GM18867 (cell line): ENCODE data around the gene RFC5.
A peak's percentile ranks its signal among the peaks of the same experiment; 100 is the strongest.

Experiments
- ATAC-seq: cut with Tn5 transposase; IDR thresholded peaks from one replicate; pipeline ENCODE4 v1.9.1; 2021; ENCODE audit warnings: mild to moderate bottlenecking, moderate library complexity; ENCODE audit not compliant: unreplicated experiment

RFC5 gene

DNA sequence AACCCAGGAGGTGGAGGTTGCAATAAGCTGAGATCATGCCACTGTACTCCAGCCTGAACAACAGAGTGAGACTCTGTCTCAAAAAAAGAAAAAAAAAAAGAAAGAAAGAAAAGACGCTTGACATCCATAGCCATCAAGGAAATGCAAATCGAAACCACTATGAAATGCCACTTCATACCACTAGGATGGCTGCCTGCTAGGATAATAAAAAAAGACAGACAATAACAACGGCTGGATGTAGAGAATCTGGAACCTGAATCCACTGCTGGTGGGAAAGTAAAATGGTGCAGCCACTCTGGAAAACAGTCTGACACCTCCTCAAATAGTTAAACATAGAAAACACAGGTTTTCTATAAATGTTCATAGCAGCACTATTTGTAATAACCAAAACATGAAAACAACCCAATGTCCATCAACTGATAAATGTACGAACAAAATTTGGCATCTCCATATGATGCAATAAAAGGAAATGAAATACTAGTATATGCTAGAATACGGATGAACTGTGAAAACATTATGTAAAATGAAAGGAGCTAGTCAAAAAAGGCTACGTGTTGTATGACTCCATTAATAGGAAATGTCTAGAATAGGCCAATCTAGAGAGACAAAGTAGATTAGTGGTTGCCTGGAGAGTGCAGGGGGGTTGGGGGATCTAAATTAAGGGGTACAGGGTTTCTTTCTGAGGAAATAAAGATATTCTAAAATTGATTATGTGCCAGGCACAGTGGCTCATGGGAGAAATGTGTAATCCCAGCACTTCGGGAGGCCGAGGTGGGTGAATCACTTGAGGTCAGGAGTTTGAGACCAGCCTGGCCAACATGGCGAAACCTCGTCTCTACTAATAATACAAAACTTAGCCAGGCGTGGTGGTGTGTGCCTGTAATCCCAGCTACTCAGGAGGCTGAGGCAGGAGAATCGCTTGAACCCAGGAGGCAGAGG, 34.7 kb downstream of the RFC5 start:
- no peak for ATAC-seq

- ATAC-seq, result no peak
These were observed 36.0 kb downstream of the RFC5 start for GRCh38 chr12:118052324-118053070.

DNA sequence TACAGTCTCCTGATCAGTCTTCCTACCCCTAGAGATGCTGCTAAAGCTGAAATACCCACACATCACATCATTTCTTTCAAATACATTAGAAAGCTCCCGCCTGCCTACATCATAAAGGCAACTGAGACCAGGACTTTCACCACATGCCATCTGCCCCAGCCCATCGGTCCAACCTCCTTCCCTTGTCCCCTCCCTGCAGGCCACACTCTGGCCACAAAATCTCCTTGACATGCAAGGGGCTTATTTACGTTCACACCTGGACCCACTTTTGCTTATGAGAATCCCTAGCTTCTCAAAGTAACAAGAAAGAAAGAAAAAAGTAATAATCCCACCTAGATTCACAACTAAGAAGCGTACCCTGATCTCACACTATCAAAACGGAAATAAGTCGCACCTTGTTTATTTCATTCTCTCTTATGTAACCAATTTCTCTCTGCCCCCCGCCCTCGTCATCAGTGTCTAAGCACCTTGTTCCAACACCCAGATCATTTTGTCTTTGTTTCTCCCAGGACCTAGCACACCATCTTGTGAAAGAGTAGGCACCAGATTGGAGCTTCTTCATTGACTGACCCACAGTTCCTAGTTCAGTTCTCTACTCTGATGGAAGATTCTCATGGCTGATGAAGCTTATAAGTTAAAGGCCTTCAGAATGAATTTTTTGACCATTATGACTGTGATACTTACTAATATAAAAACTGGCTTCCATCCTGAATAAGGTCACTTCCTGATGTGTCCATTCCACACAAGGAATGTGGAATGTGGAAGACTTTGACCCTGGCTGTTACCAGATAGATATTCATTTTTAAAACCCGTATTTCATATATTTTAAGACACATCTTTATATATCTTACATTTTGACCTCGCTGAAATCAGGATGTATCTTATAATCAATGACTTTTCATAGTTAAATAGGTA, 36.8 kb downstream of the RFC5 start:
- no peak for ATAC-seq

DNA sequence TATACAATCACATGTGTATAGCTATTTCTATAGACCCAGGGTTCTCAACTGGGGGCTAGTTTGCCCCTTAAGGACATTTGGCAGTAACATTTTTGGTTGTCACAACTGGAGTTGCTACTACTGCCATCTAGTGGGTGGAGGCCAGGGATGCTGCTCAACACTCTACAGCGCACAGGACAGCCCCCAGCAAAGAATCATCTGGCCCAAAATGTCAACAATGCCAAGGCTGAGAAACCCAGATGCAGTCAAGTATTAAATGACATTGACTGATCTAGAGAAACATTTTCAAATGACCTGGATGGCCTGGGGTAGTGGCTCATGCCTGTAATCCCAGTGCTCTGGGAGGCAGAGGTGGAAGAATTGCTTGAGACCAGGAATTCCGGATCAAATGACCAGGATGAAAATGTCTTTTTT, 38.6 kb downstream of the RFC5 start:
- ATAC-seq, result peak; percentile 79

DNA sequence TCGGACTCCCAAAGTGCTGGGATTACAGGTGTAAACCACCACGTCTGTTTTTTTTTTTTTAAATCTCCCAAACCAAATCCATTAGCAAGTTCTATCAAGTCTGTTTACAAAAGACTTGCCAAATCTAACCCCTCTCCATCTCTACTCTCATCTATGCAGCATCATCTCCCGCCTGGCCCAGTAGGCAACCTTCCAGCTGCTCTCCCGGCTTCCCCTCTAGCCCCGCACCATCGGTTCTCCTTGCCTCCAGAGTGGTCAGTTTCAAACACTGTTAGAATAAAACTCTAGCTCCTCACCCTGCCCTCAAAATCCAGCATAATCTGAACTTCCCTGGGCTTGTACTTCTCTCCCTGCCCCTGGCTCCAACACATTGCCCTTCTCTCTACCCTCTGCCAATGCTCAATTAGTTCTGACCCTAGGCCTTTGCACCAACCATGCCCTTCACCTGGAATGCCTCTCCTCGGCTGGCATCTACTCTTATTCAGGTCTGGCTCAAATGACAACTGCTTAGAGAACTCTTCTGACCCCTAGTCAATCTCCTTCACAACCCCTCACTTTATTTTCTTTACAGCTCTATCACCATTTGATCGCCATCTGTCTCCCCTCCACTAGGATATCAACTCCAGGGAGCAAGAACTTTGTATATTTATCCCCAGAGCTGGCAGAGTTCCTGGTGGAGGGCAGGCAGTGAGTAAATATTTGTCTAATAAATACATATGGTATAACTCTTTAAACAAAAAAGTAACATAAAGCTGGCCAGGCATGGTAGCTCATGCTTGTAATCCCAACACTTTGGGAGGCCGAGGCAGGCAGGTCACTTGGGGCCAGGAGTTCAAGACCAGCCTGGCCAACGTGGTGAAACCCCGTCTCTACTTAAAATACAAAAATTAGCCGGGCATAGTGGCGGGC, 39.6 kb downstream of the RFC5 start:
- ATAC-seq, result no peak

DNA sequence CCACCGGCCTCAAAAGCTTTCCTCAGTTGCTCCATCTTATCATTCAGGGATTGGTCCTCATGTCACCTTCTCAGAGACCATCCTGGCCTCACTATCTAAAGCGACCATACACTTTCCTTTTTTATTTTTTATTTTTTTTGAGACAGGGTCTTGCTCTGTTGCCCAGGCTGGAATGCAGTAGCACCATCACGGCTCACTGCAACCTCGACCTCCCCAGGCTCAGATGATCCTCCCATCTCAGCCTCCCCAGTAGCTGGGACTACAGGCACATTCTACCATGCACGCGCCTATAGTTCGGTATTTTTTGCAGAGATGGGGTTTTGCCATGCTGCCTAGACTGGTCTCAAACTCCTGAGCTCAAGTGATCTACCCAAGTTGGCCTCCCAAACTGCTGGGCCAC, 41.7 kb downstream of the RFC5 start:
- no peak for ATAC-seq

DNA sequence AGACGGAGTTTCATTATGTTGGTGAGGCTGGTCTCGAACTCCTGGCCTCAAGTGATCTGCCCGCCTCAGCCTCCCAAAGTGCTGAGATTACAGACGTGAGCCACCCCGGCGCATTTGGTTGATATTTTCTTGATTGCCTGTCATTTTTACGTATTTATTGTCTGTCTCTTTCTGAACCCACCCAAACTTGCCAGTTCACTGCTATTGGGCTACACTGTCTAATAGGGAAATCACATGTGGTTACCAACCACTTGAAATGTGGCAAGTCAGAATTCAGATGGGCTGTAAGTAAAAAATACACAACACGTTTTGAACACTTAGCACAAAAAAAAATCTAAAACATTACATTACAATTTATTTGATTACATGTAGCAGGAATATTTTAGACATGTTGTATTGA, 42.4 kb downstream of the RFC5 start:
- ATAC-seq, result no peak

GRCh38 chr12:118059341-118060191, 43.1 kb downstream of the RFC5 start:
- ATAC-seq, result no peak

DNA sequence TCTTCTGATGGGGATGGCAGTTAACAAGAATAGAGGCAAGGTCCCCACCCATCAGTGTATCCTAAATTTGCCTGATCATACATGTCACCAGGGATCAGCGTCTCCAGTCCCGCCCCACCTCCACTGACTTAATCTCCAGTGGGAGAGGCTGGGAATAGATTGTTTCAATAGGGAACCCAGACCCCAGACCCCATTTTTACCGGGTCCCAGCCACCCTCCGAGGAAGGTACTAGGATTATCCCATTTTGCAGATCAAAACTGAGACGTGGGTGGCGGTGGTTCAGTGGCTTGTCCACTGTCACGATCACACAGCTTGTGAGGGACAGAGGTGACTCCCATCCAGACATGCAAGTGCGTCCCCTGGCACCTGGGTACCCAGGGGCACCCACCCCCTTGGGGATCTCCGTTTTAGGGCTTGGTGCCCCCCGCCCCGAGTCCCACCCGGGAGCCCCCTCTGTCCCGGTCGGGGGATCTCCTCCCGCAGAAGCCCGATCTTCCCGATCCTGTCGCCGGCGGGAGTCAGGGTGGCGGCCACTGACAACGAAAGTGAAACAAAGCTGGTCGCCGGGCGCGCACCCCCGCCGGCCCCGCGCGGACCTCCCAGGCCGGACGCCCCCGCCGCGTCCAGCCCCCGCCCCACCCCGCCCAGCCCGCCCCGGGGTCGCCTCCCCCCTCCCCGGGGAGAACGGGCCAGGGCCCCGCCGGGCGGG, 44.0 kb downstream of the RFC5 start:
- ATAC-seq, result peak; percentile 31

- peak; percentile 63 for ATAC-seq
These were observed 44.7 kb downstream of the RFC5 start, which contains the start of gene WSB2 for GRCh38 chr12:118061011-118061872. WSB2 (minus strand) TSS chr12:118061179; CDS start chr12:118061048, 131 bp downstream.

DNA sequence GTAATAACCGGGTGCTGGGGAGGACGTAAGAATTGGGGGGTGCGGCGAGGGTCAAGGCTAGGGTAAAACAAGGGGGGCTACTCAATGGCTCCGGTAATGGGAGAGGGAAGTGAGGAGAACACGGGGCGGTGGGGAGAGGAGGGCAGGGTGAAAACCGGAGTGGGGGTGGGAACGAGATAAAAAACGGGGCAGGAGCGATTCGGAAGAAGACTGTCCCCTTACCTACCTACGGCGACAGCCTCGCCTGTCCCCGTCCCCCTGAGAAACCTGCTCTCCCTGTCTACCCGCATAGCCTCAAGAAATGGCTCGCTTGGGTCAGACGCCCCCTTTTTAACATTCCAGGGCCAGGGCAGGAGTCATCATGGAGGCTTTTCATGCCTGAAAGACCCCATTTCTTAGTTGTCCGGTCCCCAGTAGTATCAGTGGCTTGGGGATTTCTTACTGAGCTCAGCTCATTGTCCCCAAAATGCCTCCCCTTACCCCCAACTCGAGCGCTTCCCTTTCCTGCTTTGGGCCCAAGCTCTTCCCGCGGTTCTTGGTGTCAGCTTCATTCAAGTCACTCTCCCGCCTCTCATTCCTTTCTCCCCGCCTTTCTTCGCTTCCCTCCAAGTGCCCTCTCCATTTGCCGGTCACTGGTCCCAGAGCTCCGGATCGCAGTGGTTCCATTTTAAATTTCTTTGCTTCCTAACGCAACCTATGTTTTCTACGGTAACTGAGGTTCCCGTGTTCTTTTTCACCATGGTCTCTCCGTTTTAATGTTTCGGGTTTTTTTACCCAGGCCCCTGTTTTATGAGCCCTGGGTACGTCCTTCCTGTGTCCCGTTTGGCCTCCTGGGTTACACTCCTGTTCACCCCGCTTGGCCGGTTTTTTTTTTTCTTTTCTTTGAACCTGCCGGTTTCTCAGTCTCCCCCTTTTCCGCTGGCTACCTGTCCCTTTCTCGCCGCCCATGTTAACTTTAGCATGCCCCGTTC, 45.7 kb downstream of the RFC5 start:
- no peak for ATAC-seq

GRCh38 chr12:118063576-118064391, 47.3 kb downstream of the RFC5 start:
- ATAC-seq, result no peak

- peak; percentile 37 for ATAC-seq
These were observed 48.1 kb downstream of the RFC5 start for GRCh38 chr12:118064608-118065007.

- no peak for ATAC-seq
These were observed 48.9 kb downstream of the RFC5 start for GRCh38 chr12:118065380-118065779.

DNA sequence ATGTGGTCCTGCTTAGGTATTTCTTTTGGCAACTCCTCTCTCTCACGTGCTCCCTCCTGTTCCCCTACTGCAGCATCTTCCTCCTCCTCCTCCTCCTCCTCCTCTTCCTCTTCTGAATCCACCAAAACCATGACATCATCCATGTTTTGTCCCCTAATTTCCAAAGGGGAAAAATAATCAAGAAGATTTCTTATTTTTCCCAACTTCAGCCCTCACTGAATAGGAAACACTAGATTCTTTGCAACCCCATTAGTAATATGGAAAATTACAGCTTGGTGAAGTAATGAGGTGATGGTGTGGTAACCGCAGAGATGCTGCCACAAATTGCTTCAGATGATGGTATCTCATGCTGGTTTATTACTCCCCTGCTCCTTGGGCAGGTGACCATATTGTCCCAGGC, 51.9 kb downstream of the RFC5 start:
- no peak for ATAC-seq
